Measurements from ENCODE around the gene DUSP16.

- no peak for TF ChIP-seq RAD21 (conservative IDR thresholded peaks at IDR 0.05)
- no peak for TF ChIP-seq EZH2 (IDR thresholded peaks at IDR 0.05; ENCODE audit: borderline replicate concordance, insufficient read depth, low read length, poor library complexity, severe bottlenecking)
- no peak for TF ChIP-seq CTCF (IDR thresholded peaks at IDR 0.05; ENCODE audit: poor library complexity, severe bottlenecking)
- no peak for TF ChIP-seq POLR2AphosphoS5 (IDR thresholded peaks at IDR 0.05)
- TF ChIP-seq TAF1 (IDR thresholded peaks at IDR 0.05; ENCODE audit: low read depth), result no peak
- TF ChIP-seq REST (IDR thresholded peaks at IDR 0.05; ENCODE audit: borderline replicate concordance), result no peak
- TF ChIP-seq EP300 (conservative IDR thresholded peaks at IDR 0.05; ENCODE audit: poor library complexity, severe bottlenecking), result no peak
- no peak for TF ChIP-seq MXI1 (conservative IDR thresholded peaks at IDR 0.05; ENCODE audit: poor library complexity, severe bottlenecking)
- no peak for TF ChIP-seq SMC3 (conservative IDR thresholded peaks at IDR 0.05; ENCODE audit: poor library complexity)
Measured at GRCh38 chr12:12555656-12556055, 7.0 kb downstream of the DUSP16 start.

All from neural cell (in vitro differentiated cells).